Measurements from ENCODE around the gene ITFG2.
A peak's percentile ranks its signal among the peaks of the same experiment; 100 is the strongest.

ITFG2 gene

DNA sequence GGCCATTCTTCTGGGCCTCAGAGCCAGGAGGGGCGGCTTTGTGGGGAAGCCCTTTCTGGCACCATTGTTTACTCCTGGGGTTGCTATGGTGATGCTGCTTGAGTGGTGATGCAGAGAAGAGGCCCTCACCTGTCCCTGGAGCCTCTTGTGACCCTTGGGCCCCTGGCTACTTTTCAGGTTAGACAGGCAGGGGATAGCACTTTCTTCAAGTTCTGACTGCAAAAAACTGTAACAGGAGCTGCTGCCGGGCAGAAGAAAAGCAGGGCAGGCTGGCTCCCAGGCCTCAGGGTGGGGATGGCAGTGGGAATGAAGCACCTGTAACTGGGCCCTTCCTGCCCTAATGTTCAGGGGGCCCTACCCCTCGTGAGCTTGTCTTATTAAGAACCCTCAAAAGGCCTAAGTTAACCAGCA, 44.6 kb downstream of the ITFG2 start, which contains the start of gene TEX52:
TSS of gene TEX52 (minus strand) at position 19 of the 411 bp plus-strand sequence. CDS start at position 6, 13 bp downstream.
- Histone ChIP-seq H3K9me3 (ENCODE audit: insufficient read depth, low read length, severe bottlenecking) (no peaks in the 10 kb centered on the region), H4K20me1 (ENCODE audit: insufficient read depth, low read length) (peaks cover 12% of the 10 kb centered on the region; the same call in 1 of the 2 replicates), H3K4me2 (ENCODE audit: insufficient read depth, low read length) (no peak within 1 kb of the TSS), H3K27me3 (ENCODE audit: insufficient read depth, low read length, poor library complexity) (no peaks in the 10 kb centered on the region), H3K9ac (ENCODE audit: low read depth, low read length) (no peak within 1 kb of the TSS), H3K27ac (ENCODE audit: low read length) (no peak within 1 kb of the TSS), H2AFZ (ENCODE audit: low read depth, low read length) (no peak within 1 kb of the TSS), H3K4me3 (ENCODE audit: low read depth in 1 of 2, low read length in 2 of 2) (no peak within 1 kb of the TSS), H3K36me3 (ENCODE audit: insufficient read depth, low read length) (peaks cover 39% of the 10 kb centered on the region), H3K4me1 (ENCODE audit: insufficient read depth, low read length) (no peaks in the 10 kb centered on the region), H3K79me2 (ENCODE audit: insufficient read depth, low read length) (no peaks in the 10 kb centered on the region)
- no peak for TF ChIP-seq EZH2 (IDR thresholded peaks at IDR 0.05; ENCODE audit: borderline replicate concordance, low read depth, low read length, severe bottlenecking)
- TF ChIP-seq, protein P1, sequence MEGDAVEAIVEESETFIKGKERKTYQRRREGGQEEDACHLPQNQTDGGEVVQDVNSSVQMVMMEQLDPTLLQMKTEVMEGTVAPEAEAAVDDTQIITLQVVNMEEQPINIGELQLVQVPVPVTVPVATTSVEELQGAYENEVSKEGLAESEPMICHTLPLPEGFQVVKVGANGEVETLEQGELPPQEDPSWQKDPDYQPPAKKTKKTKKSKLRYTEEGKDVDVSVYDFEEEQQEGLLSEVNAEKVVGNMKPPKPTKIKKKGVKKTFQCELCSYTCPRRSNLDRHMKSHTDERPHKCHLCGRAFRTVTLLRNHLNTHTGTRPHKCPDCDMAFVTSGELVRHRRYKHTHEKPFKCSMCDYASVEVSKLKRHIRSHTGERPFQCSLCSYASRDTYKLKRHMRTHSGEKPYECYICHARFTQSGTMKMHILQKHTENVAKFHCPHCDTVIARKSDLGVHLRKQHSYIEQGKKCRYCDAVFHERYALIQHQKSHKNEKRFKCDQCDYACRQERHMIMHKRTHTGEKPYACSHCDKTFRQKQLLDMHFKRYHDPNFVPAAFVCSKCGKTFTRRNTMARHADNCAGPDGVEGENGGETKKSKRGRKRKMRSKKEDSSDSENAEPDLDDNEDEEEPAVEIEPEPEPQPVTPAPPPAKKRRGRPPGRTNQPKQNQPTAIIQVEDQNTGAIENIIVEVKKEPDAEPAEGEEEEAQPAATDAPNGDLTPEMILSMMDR (IDR thresholded peaks at IDR 0.05; ENCODE audit: borderline replicate concordance, extremely low read depth, low read length, poor library complexity, severe bottlenecking), result no peak
- DNase-seq (no peak), ATAC-seq (ENCODE audit: insufficient read depth, low read depth) (peak; percentile 29)

DNA sequence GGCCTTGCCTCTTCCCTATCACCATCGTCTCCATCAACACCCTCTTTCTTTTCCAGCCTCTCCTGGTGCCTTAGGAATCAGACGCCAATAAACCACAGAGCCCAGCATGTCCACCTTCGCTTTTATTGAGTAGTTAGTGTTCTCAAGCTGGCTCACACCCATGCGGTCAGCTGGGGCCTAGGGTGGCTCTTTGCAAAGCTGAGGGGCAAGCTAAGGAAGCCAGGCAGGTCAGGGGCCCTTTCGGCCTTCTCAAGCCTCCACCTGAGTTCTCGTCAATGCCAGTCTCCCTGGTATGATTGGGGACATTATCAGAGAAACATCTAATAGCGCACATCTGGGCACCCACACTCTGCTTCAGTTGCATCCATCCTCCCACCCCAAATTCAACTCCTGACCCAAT, 45.1 kb downstream of the ITFG2 start:
- H3K4me2 ChIP-seq (ENCODE audit: insufficient read depth, low read length), result no peak overlapping the region
- H3K27ac ChIP-seq (ENCODE audit: low read length), result no peak overlapping the region
- TF ChIP-seq EZH2 (IDR thresholded peaks at IDR 0.05; ENCODE audit: borderline replicate concordance, low read depth, low read length, severe bottlenecking), result no peak
- TF ChIP-seq, protein P1 (IDR thresholded peaks at IDR 0.05; ENCODE audit: borderline replicate concordance, extremely low read depth, low read length, poor library complexity, severe bottlenecking), result no peak
- peak; percentile 20; the same call in 2 of the 3 replicates for ATAC-seq (ENCODE audit: insufficient read depth, low read depth)
- no peak overlapping the region for H3K4me3 ChIP-seq (ENCODE audit: low read depth in 1 of 2, low read length in 2 of 2)
- H3K27me3 ChIP-seq (ENCODE audit: insufficient read depth, low read length, poor library complexity), result no peaks in the 10 kb centered on the region
- no peaks in the 10 kb centered on the region for H3K79me2 ChIP-seq (ENCODE audit: insufficient read depth, low read length)
- no peak for DNase-seq
- H4K20me1 ChIP-seq (ENCODE audit: insufficient read depth, low read length), result peaks cover 12% of the 10 kb centered on the region; the same call in 1 of the 2 replicates
- no peak overlapping the region for H3K9ac ChIP-seq (ENCODE audit: low read depth, low read length)
- H3K9me3 ChIP-seq (ENCODE audit: insufficient read depth, low read length, severe bottlenecking), result no peaks in the 10 kb centered on the region
- no peak overlapping the region for H2AFZ ChIP-seq (ENCODE audit: low read depth, low read length)
- peaks cover 43% of the 10 kb centered on the region for H3K36me3 ChIP-seq (ENCODE audit: insufficient read depth, low read length)
- H3K4me1 ChIP-seq (ENCODE audit: insufficient read depth, low read length), result no peaks in the 10 kb centered on the region

DNA sequence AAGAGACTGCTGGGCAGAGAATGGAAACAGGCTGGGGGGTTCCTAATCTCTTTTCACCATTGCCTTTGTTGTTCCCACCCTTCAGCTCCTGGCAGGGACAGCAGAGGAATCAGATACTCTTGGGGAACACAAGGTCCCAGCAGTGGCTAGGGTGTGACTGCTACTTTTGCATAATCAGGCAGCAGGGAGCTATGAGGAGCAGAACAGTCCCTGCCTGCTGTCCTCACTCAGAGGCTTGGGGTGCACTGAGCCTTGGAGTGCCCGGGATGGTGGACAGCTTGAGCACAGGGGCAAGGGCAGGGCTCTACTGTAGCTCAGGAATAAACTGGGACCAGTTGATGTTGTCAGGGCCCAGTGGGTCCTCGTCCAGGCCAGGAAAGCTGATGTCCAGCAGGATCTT, 45.9 kb downstream of the ITFG2 start:
- H3K27me3 ChIP-seq (ENCODE audit: insufficient read depth, low read length, poor library complexity), result no peaks in the 10 kb centered on the region
- ATAC-seq (ENCODE audit: insufficient read depth, low read depth) (peak; percentile 24; the same call in 2 of the 3 replicates), DNase-seq (no peak)
- H3K27ac ChIP-seq (ENCODE audit: low read length), result no peak overlapping the region
- TF ChIP-seq, protein P1 (IDR thresholded peaks at IDR 0.05; ENCODE audit: borderline replicate concordance, extremely low read depth, low read length, poor library complexity, severe bottlenecking), result no peak
- no peak for TF ChIP-seq EZH2 (IDR thresholded peaks at IDR 0.05; ENCODE audit: borderline replicate concordance, low read depth, low read length, severe bottlenecking)
- H3K36me3 ChIP-seq (ENCODE audit: insufficient read depth, low read length), result peaks cover 50% of the 10 kb centered on the region
- no peaks in the 10 kb centered on the region for H3K9me3 ChIP-seq (ENCODE audit: insufficient read depth, low read length, severe bottlenecking)
- no peak overlapping the region for H2AFZ ChIP-seq (ENCODE audit: low read depth, low read length)
- H3K79me2 ChIP-seq (ENCODE audit: insufficient read depth, low read length), result no peaks in the 10 kb centered on the region
- no peak overlapping the region for H3K4me2 ChIP-seq (ENCODE audit: insufficient read depth, low read length)
- no peak overlapping the region for H3K9ac ChIP-seq (ENCODE audit: low read depth, low read length)
- H3K4me1 ChIP-seq (ENCODE audit: insufficient read depth, low read length), result no peaks in the 10 kb centered on the region
- H4K20me1 ChIP-seq (ENCODE audit: insufficient read depth, low read length), result peaks cover 12% of the 10 kb centered on the region; the same call in 1 of the 2 replicates
- no peak overlapping the region for H3K4me3 ChIP-seq (ENCODE audit: low read depth in 1 of 2, low read length in 2 of 2)

Measured in DND-41 (cell line).